PFSK-1 (cell line): ENCODE results near the gene MEN1.

Source experiments
- POLR2AphosphoS5 ChIP-seq: IDR thresholded peaks from 2 replicates; pipeline ENCODE4 v1.6.1; 2012; ENCODE audit warnings: low read depth, mild to moderate bottlenecking, control low read depth, low read length, moderate library complexity
- REST ChIP-seq, 2 experiments: IDR thresholded peaks; 2 replicates each; pipeline versions ENCODE4 v1.6.1 to v1.8.0; 2011 to 2012; ENCODE audit warnings: low read depth in 2 of 2, low read length in 2 of 2, control low read depth in 1 of 2, inconsistent platforms in 1 of 2, mild to moderate bottlenecking in 1 of 2, moderate library complexity in 1 of 2; ENCODE audit not compliant: insufficient read depth in 1 of 2
- SIN3A ChIP-seq: IDR thresholded peaks from 2 replicates; pipeline ENCODE4 v1.6.1; 2012; ENCODE audit warnings: mild to moderate bottlenecking, low read length, moderate library complexity, borderline replicate concordance; ENCODE audit not compliant: insufficient read depth
- TAF1 ChIP-seq: IDR thresholded peaks from 2 replicates; pipeline ENCODE4 v1.6.1; 2012; ENCODE audit warnings: low read length, control low read depth, borderline replicate concordance; ENCODE audit not compliant: insufficient read depth

- no peak for TF ChIP-seq TAF1
- no peak for TF ChIP-seq SIN3A
- TF ChIP-seq POLR2AphosphoS5 = no peak
- TF ChIP-seq REST (IDR thresholded peaks at IDR 0.05; ENCODE audit: insufficient read depth in 1 of 2, low read depth in 2 of 2, low read length in 2 of 2) = no peak
Measured at GRCh38 chr11:64832467-64833197, 22.3 kb upstream of the MEN1 start.
